Ishikawa (cell line): ENCODE measurements around the gene PTCHD1.

ENCODE experiments used
- CEBPB ChIP-seq: IDR thresholded peaks from 2 replicates; pipeline ENCODE4 v1.6.1; 2012
- CREB1 ChIP-seq: IDR thresholded peaks from 2 replicates; pipeline ENCODE4 v1.6.1; 2012; ENCODE audit warnings: low read depth
- EGR1 ChIP-seq: IDR thresholded peaks from 2 replicates; pipeline ENCODE4 v1.6.1; 2012
- EP300 ChIP-seq: IDR thresholded peaks from 2 replicates; pipeline ENCODE4 v1.6.1; 2012; ENCODE audit warnings: borderline replicate concordance
- FOXM1 ChIP-seq: IDR thresholded peaks from 2 replicates; pipeline ENCODE4 v1.6.1; 2012; ENCODE audit warnings: low read depth, borderline replicate concordance
- NFIC ChIP-seq: IDR thresholded peaks from 2 replicates; pipeline ENCODE4 v1.6.1; 2012
- RAD21 ChIP-seq: IDR thresholded peaks from 2 replicates; pipeline ENCODE4 v1.6.1; 2012; ENCODE audit warnings: low read depth
- TAF1 ChIP-seq: IDR thresholded peaks from 2 replicates; pipeline ENCODE4 v1.6.1; 2012; ENCODE audit warnings: low read depth, mild to moderate bottlenecking
- YY1 ChIP-seq: IDR thresholded peaks from 2 replicates; pipeline ENCODE4 v1.6.1; 2012; ENCODE audit warnings: low read depth
- ZBTB7A ChIP-seq: IDR thresholded peaks from 2 replicates; pipeline ENCODE4 v1.6.1; 2012; ENCODE audit warnings: low read depth
- TF ChIP-seq, protein P1 (sequence below): IDR thresholded peaks from 2 replicates; pipeline ENCODE4 v1.6.1; 2012

DNA sequence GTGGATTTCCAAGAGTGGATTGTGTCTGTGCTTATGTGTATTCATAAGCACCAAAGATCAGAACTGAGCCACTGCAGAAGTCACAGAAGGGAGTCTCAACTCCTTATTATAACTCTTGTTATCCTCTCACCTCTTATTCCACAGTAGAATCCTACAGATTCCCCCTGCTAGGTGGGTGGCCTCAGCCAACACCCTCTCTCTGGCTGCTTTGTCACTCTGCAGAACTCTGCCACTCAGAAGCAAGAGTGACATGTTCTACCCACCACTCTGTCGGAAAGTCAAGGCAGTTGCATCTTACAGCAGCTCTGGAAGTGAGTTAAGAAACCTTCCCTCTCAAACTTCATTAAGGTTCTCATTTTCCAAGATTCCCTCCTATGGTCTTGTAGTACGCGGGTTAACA is 41.9 kb downstream of the PTCHD1 start:
- TF ChIP-seq EP300 (no peak), RAD21 (no peak), FOXM1 (no peak), EGR1 (no peak), YY1 (no peak), CEBPB (no peak), TAF1 (no peak), CREB1 (no peak), ZBTB7A (no peak), NFIC (no peak)
- TF ChIP-seq, protein P1, sequence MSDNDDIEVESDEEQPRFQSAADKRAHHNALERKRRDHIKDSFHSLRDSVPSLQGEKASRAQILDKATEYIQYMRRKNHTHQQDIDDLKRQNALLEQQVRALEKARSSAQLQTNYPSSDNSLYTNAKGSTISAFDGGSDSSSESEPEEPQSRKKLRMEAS: no peak
